ENCODE results near the gene EMX1. TPM values are rescaled to one million over a fixed set of nuclear protein-coding genes. Genes with fewer than 3 reads are reported as not detected.

Gene EMX1
- total RNA-seq, 1 experiment from 2014 or later: 0.72 TPM

- Mint-ChIP-seq H3K36me3 (ENCODE audit: insufficient read depth in 1 of 3, low read depth in 3 of 3) (no peaks in the 10 kb centered on the region), H3K4me3 (no peak overlapping the region), H3K4me1 (peaks cover 6 to 9% of the 10 kb centered on the region in 2 experiments), H3K9me3 (no peaks in the 10 kb centered on the region), H3K27ac (no peak overlapping the region), H3K27me3 (ENCODE audit: low read depth) (peaks cover 97% of the 10 kb centered on the region)
- Histone ChIP-seq H4K20me1 (ENCODE audit: control insufficient read depth, insufficient read depth, insufficient read length) (no peaks in the 10 kb centered on the region), H2BK12ac (ENCODE audit: insufficient read length, low read depth, low read length) (no peak overlapping the region), H3K79me2 (ENCODE audit: insufficient read depth, low read length) (no peaks in the 10 kb centered on the region), H4K8ac (replicated peaks; ENCODE audit: insufficient read length, low read depth, low read length) (no peak overlapping the region), H4K5ac (ENCODE audit: insufficient read length, low read depth, low read length) (no peak overlapping the region), H3K27me3 (ENCODE audit: insufficient read depth, low read length) (no peaks in the 10 kb centered on the region; the same call in 1 of the 2 replicates), H3K4me1 (ENCODE audit: insufficient read depth, low read length) (peaks cover 3% of the 10 kb centered on the region; the same call in 1 of the 2 replicates), H2AFZ (ENCODE audit: low read length) (no peak overlapping the region), H2BK20ac (ENCODE audit: low read depth, low read length, poor library complexity, severe bottlenecking) (no peak overlapping the region), H3K79me1 (ENCODE audit: insufficient read depth, low read depth, low read length, poor library complexity, severe bottlenecking) (no peaks in the 10 kb centered on the region), H3K14ac (ENCODE audit: insufficient read depth, low read length) (no peak overlapping the region), H3K4me2 (ENCODE audit: insufficient read depth, insufficient read length, low read length) (no peak overlapping the region), H3K23me2 (ENCODE audit: insufficient read length, low read depth, low read length, poor library complexity, severe bottlenecking) (no peaks in the 10 kb centered on the region), H3K9ac (ENCODE audit: extremely low read depth, insufficient read length, low read length) (no peak overlapping the region), H2BK15ac (ENCODE audit: low read depth, low read length) (no peak overlapping the region), H4K91ac (ENCODE audit: insufficient read length, low read depth, low read length) (no peak overlapping the region), H2BK5ac (ENCODE audit: insufficient read length, low read length) (no peak overlapping the region), H2AK5ac (ENCODE audit: insufficient read length, low read length) (no peak overlapping the region), H2BK120ac (ENCODE audit: low read depth, low read length, poor library complexity, severe bottlenecking) (no peak overlapping the region), H3K27ac (ENCODE audit: insufficient read length, low read depth, low read length) (no peak overlapping the region), H3K9me3 (ENCODE audit: control insufficient read depth, low read depth, low read length) (no peaks in the 10 kb centered on the region), H3K56ac (ENCODE audit: insufficient read length, low read depth, low read length) (no peak overlapping the region), H3T11ph (ENCODE audit: low read length) (no peak overlapping the region), H3K18ac (ENCODE audit: insufficient read length, low read depth, low read length) (no peak overlapping the region), H3K23ac (ENCODE audit: insufficient read length, low read depth, low read length) (no peak overlapping the region), H3K4ac (ENCODE audit: low read depth, low read length) (no peak overlapping the region)
- TF ChIP-seq CTCF (conservative IDR thresholded peaks at IDR 0.05): no peak
- WGBS (ENCODE audit: extremely low coverage, insufficient read length, low lambda C conversion rate): no CpG with 5 or more reads among the region's 5 CpGs
- DNase-seq: no peak
These were observed 17.0 kb upstream of the EMX1 start for GRCh38 chr2:72900191-72900825.
